Breast epithelium (tissue), 3 donors: ENCODE data around the gene NECAB3.

Experiments
- CTCF ChIP-seq, 3 donors: fragments of 450-650 bp; IDR thresholded peaks; one replicate each; pipeline ENCODE4 v1.5.1; 2016 to 2017; ENCODE audit warnings: antibody characterized with exemption in 3 of 3, mild to moderate bottlenecking in 3 of 3, moderate library complexity in 3 of 3
- POLR2A ChIP-seq: fragments of 450-650 bp; IDR thresholded peaks from one replicate; pipeline ENCODE4 v1.6.1; 2016; ENCODE audit warnings: antibody characterized with exemption, mild to moderate bottlenecking, moderate library complexity

GRCh38 chr20:33713865-33714367 lies 39.7 kb upstream of the NECAB3 start:
- TF ChIP-seq CTCF (IDR thresholded peaks at IDR 0.05) (no peak), POLR2A (no peak)
